ENCODE data around the gene C1QTNF9. TPM values are rescaled to one million over a fixed set of nuclear protein-coding genes. Genes with fewer than 3 reads are reported as not detected.
"Not testable (repeated sequence)": the region's sequence is repeated elsewhere in the genome, so short reads cannot be mapped to it uniquely, and the experiment has no call there.

C1QTNF9 gene
- polyA plus RNA-seq (2011; rRNA removed) (not detected in 2 replicates), polyA minus RNA-seq (2011; rRNA and poly(A)+ RNA removed) (not detected in 2 replicates)

- H3K4me3 ChIP-seq (ENCODE audit: low read depth, low read length); DNase-seq (ENCODE audit: low read depth); POLR2A ChIA-PET; H3K36me3 ChIP-seq (ENCODE audit: control insufficient read depth, insufficient read depth, low read length); H3K27me3 ChIP-seq (ENCODE audit: control insufficient read depth, insufficient read depth, low read length); CTCF ChIA-PET: not testable (repeated sequence)
Observed at GRCh38 chr13:24309300-24309699, at the start of gene C1QTNF9. Gene C1QTNF9 (plus strand): TSS chr13:24309580. CDS start chr13:24316004, 6,424 bp downstream.

- DNase-seq (ENCODE audit: low read depth) = no peak
- ChIA-PET CTCF (interaction anchor here (1.2 kb wide), 1 partner anchor 26 kb away, joined by 3 read pairs; no protein-coding TSS in a partner anchor), POLR2A (no interaction called here)
- Histone ChIP-seq H3K27me3 (ENCODE audit: control insufficient read depth, insufficient read depth, low read length) (no peaks in the 10 kb centered on the region), H3K4me3 (ENCODE audit: low read depth, low read length) (no peak overlapping the region), H3K36me3 (ENCODE audit: control insufficient read depth, insufficient read depth, low read length) (no peaks in the 10 kb centered on the region)
- TF ChIP-seq CTCF (IDR thresholded peaks at IDR 0.05; ENCODE audit: insufficient read depth, low read depth, low read length) = no peak
Observed at GRCh38 chr13:24261566-24261965, 47.8 kb upstream of the C1QTNF9 start.

- no peak for DNase-seq (ENCODE audit: low read depth)
- Histone ChIP-seq H3K27me3 (ENCODE audit: control insufficient read depth, insufficient read depth, low read length) (no peaks in the 10 kb centered on the region), H3K36me3 (ENCODE audit: control insufficient read depth, insufficient read depth, low read length) (no peaks in the 10 kb centered on the region), H3K4me3 (ENCODE audit: low read depth, low read length) (no peak overlapping the region)
- TF ChIP-seq CTCF (IDR thresholded peaks at IDR 0.05; ENCODE audit: insufficient read depth, low read depth, low read length) = no peak
- POLR2A ChIA-PET = no interaction called here
- CTCF ChIA-PET = no interaction called here
Observed at GRCh38 chr13:24263632-24264031, 45.7 kb upstream of the C1QTNF9 start.

GRCh38 chr13:24264976-24265375 is 44.4 kb upstream of the C1QTNF9 start:
- DNase-seq (ENCODE audit: low read depth) = no peak
- no peak for TF ChIP-seq CTCF (IDR thresholded peaks at IDR 0.05; ENCODE audit: insufficient read depth, low read depth, low read length)
- Histone ChIP-seq H3K4me3 (ENCODE audit: low read depth, low read length) (no peak overlapping the region), H3K36me3 (ENCODE audit: control insufficient read depth, insufficient read depth, low read length) (no peaks in the 10 kb centered on the region), H3K27me3 (ENCODE audit: control insufficient read depth, insufficient read depth, low read length) (no peaks in the 10 kb centered on the region)
- POLR2A ChIA-PET = no interaction called here
- CTCF ChIA-PET = interaction anchor here (1.0 kb wide), 1 partner anchor 10 kb away, joined by 4 read pairs; no protein-coding TSS in a partner anchor

GRCh38 chr13:24265453-24265852 is 43.9 kb upstream of the C1QTNF9 start:
- H3K36me3 ChIP-seq (ENCODE audit: control insufficient read depth, insufficient read depth, low read length) = no peaks in the 10 kb centered on the region
- ChIA-PET POLR2A (no interaction called here), CTCF (no interaction called here)
- H3K4me3 ChIP-seq (ENCODE audit: low read depth, low read length) = no peak overlapping the region
- DNase-seq (ENCODE audit: low read depth) = no peak
- TF ChIP-seq CTCF (IDR thresholded peaks at IDR 0.05; ENCODE audit: insufficient read depth, low read depth, low read length) = no peak
- H3K27me3 ChIP-seq (ENCODE audit: control insufficient read depth, insufficient read depth, low read length) = no peaks in the 10 kb centered on the region

- ChIA-PET CTCF (interaction anchor here (0.6 kb wide), 1 partner anchor 10 kb away, joined by 4 read pairs; no protein-coding TSS in a partner anchor), POLR2A (no interaction called here)
- H3K36me3 ChIP-seq (ENCODE audit: control insufficient read depth, insufficient read depth, low read length) = no peaks in the 10 kb centered on the region
- no peak for TF ChIP-seq CTCF (IDR thresholded peaks at IDR 0.05; ENCODE audit: insufficient read depth, low read depth, low read length)
- no peak for DNase-seq (ENCODE audit: low read depth)
- H3K4me3 ChIP-seq (ENCODE audit: low read depth, low read length) = no peak overlapping the region
- no peaks in the 10 kb centered on the region for H3K27me3 ChIP-seq (ENCODE audit: control insufficient read depth, insufficient read depth, low read length)
Observed at GRCh38 chr13:24267274-24267673, 42.1 kb upstream of the C1QTNF9 start.
